ENCODE data around the gene LARGE1.
"Not testable (repeated sequence)": the region's sequence is repeated elsewhere in the genome, so short reads cannot be mapped to it uniquely, and the experiment has no call there.

Gene LARGE1

GRCh38 chr22:33597274-33597985 is 322.8 kb downstream of the LARGE1 start:
- DNase-seq (ENCODE audit: low read depth in 2 of 2) = no peak

GRCh38 chr22:33593818-33594217 is 326.5 kb downstream of the LARGE1 start:
- DNase-seq (ENCODE audit: low read depth in 2 of 2) = no peak

GRCh38 chr22:33591946-33592345 is 328.3 kb downstream of the LARGE1 start:
- DNase-seq (ENCODE audit: low read depth in 2 of 2) = no peak

- no peak for DNase-seq (ENCODE audit: low read depth in 2 of 2)
Measured at GRCh38 chr22:33589297-33589696, 331.0 kb downstream of the LARGE1 start.

- no peak for DNase-seq (ENCODE audit: low read depth in 2 of 2)
Measured at GRCh38 chr22:33588860-33589259, 331.4 kb downstream of the LARGE1 start.

- DNase-seq (ENCODE audit: low read depth in 2 of 2) = no peak
Measured at GRCh38 chr22:33584152-33584551, 336.1 kb downstream of the LARGE1 start.

- no peak for DNase-seq (ENCODE audit: low read depth in 2 of 2)
Measured at GRCh38 chr22:33582822-33583400, 337.4 kb downstream of the LARGE1 start.

GRCh38 chr22:33580310-33580709 is 340.0 kb downstream of the LARGE1 start:
- no peak for DNase-seq (ENCODE audit: low read depth in 2 of 2)

- no peak for DNase-seq (ENCODE audit: low read depth in 2 of 2)
Measured at GRCh38 chr22:33579448-33580093, 340.7 kb downstream of the LARGE1 start.

- DNase-seq (ENCODE audit: low read depth in 2 of 2) = no peak
Measured at GRCh38 chr22:33578752-33579151, 341.5 kb downstream of the LARGE1 start.

- no peak for DNase-seq (ENCODE audit: low read depth in 2 of 2)
Measured at GRCh38 chr22:33577862-33578411, 342.3 kb downstream of the LARGE1 start.

GRCh38 chr22:33576205-33576604 is 344.1 kb downstream of the LARGE1 start:
- DNase-seq (ENCODE audit: low read depth in 2 of 2) = no peak

GRCh38 chr22:33575771-33576170 is 344.5 kb downstream of the LARGE1 start:
- no peak for DNase-seq (ENCODE audit: low read depth in 2 of 2)

- DNase-seq (ENCODE audit: low read depth in 2 of 2) = no peak
Measured at GRCh38 chr22:33575041-33575440, 345.2 kb downstream of the LARGE1 start.

- no peak for DNase-seq (ENCODE audit: low read depth in 2 of 2)
Measured at GRCh38 chr22:33573479-33573878, 346.8 kb downstream of the LARGE1 start.

- DNase-seq (ENCODE audit: low read depth in 2 of 2) = no peak
Measured at GRCh38 chr22:33572086-33572485, 348.2 kb downstream of the LARGE1 start.

- no peak for DNase-seq (ENCODE audit: low read depth in 2 of 2)
Measured at GRCh38 chr22:33570110-33570509, 350.2 kb downstream of the LARGE1 start.

- no peak for DNase-seq (ENCODE audit: low read depth in 2 of 2)
Measured at GRCh38 chr22:33569559-33569958, 350.7 kb downstream of the LARGE1 start.

- DNase-seq (ENCODE audit: low read depth in 2 of 2) = no peak
Measured at GRCh38 chr22:33569018-33569417, 351.3 kb downstream of the LARGE1 start.

- DNase-seq (ENCODE audit: low read depth in 2 of 2) = not testable (repeated sequence)
Measured at GRCh38 chr22:33566495-33566894, 353.8 kb downstream of the LARGE1 start.

- no peak for DNase-seq (ENCODE audit: low read depth in 2 of 2)
Measured at GRCh38 chr22:33565580-33565995, 354.7 kb downstream of the LARGE1 start.

GRCh38 chr22:33564683-33565082 is 355.6 kb downstream of the LARGE1 start:
- no peak for DNase-seq (ENCODE audit: low read depth in 2 of 2)

Measured in stimulated activated CD8-positive, alpha-beta memory T cell treated with anti-CD3 and anti-CD28 coated beads, Interleukin-7, amount 100 ng/mL, for 4 hours (primary cell).